Activated B cell treated with CpG ODN at 0.5 μM for 24 hours (primary cell): ENCODE measurements around the gene SLC15A3. TPM values are rescaled to one million over a fixed set of nuclear protein-coding genes. Genes with fewer than 3 reads are reported as not detected.

Experiments used
- ATAC-seq: fragments of 200-7000 bp; cut with Tn5 transposase; one replicate; pipeline ENCODE4 v1.10.0; 2021; ENCODE audit warnings: low read depth, mild to moderate bottlenecking, moderate library complexity
- CTCF ChIA-PET: fragments of 350-600 bp; sonication (Branson Sonifier 250); formaldehyde crosslinking; loops from one replicate; lab custom pipeline; 2021; ENCODE audit warnings: antibody characterized with exemption; lab: Charles Lee
- POLR2A ChIA-PET: fragments of 350-600 bp; sonication (Branson Sonifier 250); formaldehyde crosslinking; loops from one replicate; lab custom pipeline; 2021; ENCODE audit warnings: antibody characterized with exemption; lab: Charles Lee
- DNase-seq: peaks from one replicate; pipeline ENCODE4 v3.0.0; 2022
- H3K27ac Mint-ChIP-seq: one replicate; pipeline ENCODE4 v1.8.0; 2020; ENCODE audit warnings: mixed read lengths
- H3K27me3 Mint-ChIP-seq: one replicate; pipeline ENCODE4 v1.8.0; 2021; ENCODE audit warnings: mixed read lengths
- H3K36me3 Mint-ChIP-seq: one replicate; pipeline ENCODE4 v1.8.0; 2021; ENCODE audit warnings: low read depth, mixed read lengths
- H3K4me1 Mint-ChIP-seq: one replicate; pipeline ENCODE4 v1.8.0; 2021; ENCODE audit warnings: mixed read lengths
- H3K4me3 Mint-ChIP-seq: one replicate; pipeline ENCODE4 v1.8.0; 2020; ENCODE audit warnings: mild to moderate bottlenecking, mixed read lengths
- H3K9me3 Mint-ChIP-seq: one replicate; pipeline ENCODE4 v1.8.0; 2020; ENCODE audit warnings: mixed read lengths
- CTCF ChIP-seq: fragments of 200-600 bp; IDR thresholded peaks from one replicate; pipeline ENCODE4 v1.8.0; 2022; ENCODE audit warnings: antibody characterized with exemption, mild to moderate bottlenecking
- intact Hi-C: fragments of 100-400 bp; cut with micrococcal nuclease; formaldehyde crosslinking; loops from one replicate; pipeline ENCODE4 v1.15.1; 2024
- total RNA-seq: library from RNA; stranded (reverse); gene quantifications from 2 replicates; pipeline ENCODE4 v1.2.3, GENCODE V29; 2022

The SLC15A3 gene
- total RNA-seq, 1 donor from 2014 or later = 76.4 TPM

- intact Hi-C loops = no loop called here
Observed at GRCh38 chr11:60924110-60924905, 27.7 kb downstream of the SLC15A3 start, which contains the start of gene TMEM132A. TSS of gene TMEM132A (plus strand) at chr11:60924460. CDS start at chr11:60924634, 174 bp downstream.

GRCh38 chr11:60923800-60924109, 28.2 kb downstream of the SLC15A3 start:
- POLR2A ChIA-PET = interaction anchor here (0.6 to 3.8 kb wide), 8 partner anchors 8 to 88 kb away, joined by 3 to 20 read pairs (median 7); partner anchors contain the start of genes SLC15A3 and TMEM109
- CTCF ChIA-PET = interaction anchor here (0.6 kb wide), 1 partner anchor 159 kb away, joined by 3 read pairs; no protein-coding TSS in a partner anchor
- no peak overlapping the region for H3K27ac Mint-ChIP-seq

More at GRCh38 chr11:60924110-60924905, 27.7 kb downstream of the SLC15A3 start, which contains the start of gene TMEM132A:
- ChIA-PET POLR2A (interaction anchor here (0.6 to 3.8 kb wide), 8 partner anchors 8 to 87 kb away, joined by 3 to 20 read pairs (median 7); partner anchors contain the start of genes SLC15A3 and TMEM109), CTCF (interaction anchor here (0.6 kb wide), 1 partner anchor 160 kb away, joined by 3 read pairs; no protein-coding TSS in a partner anchor)
- Mint-ChIP-seq H3K36me3 (peaks cover 44% of the 10 kb centered on the region), H3K4me3 (peak within 1 kb of the TSS; percentile 69), H3K27ac (no peak within 1 kb of the TSS), H3K4me1 (peaks cover 33% of the 10 kb centered on the region), H3K27me3 (peaks cover 4% of the 10 kb centered on the region), H3K9me3 (no peaks in the 10 kb centered on the region)
- ATAC-seq = peak; percentile 27
- TF ChIP-seq CTCF = no peak
- no peak for DNase-seq

GRCh38 chr11:60923326-60923725, 28.6 kb downstream of the SLC15A3 start:
- intact Hi-C loops = no loop called here
- ChIA-PET POLR2A (interaction anchor here (0.6 to 3.8 kb wide), 8 partner anchors 8 to 88 kb away, joined by 3 to 20 read pairs (median 7); partner anchors contain the start of genes SLC15A3 and TMEM109), CTCF (interaction anchor here (0.6 to 1.5 kb wide), 2 partner anchors 47 to 159 kb away, joined by 3 read pairs; no protein-coding TSS in a partner anchor)
- H3K9me3 Mint-ChIP-seq = no peaks in the 10 kb centered on the region
- peaks cover 43% of the 10 kb centered on the region for H3K4me1 Mint-ChIP-seq
- DNase-seq = no peak
- TF ChIP-seq CTCF = no peak
- H3K27me3 Mint-ChIP-seq = peaks cover 4% of the 10 kb centered on the region
- H3K4me3 Mint-ChIP-seq = no peak overlapping the region
- no peak overlapping the region for H3K27ac Mint-ChIP-seq
- no peak for ATAC-seq
- peaks cover 46% of the 10 kb centered on the region for H3K36me3 Mint-ChIP-seq

More at GRCh38 chr11:60923800-60924109, 28.2 kb downstream of the SLC15A3 start:
- TF ChIP-seq CTCF = no peak
- ATAC-seq (no peak), DNase-seq (no peak)
- H3K36me3 Mint-ChIP-seq = peaks cover 46% of the 10 kb centered on the region
- intact Hi-C loops = no loop called here
- H3K9me3 Mint-ChIP-seq = no peaks in the 10 kb centered on the region
- peaks cover 39% of the 10 kb centered on the region for H3K4me1 Mint-ChIP-seq
- H3K27me3 Mint-ChIP-seq = peaks cover 4% of the 10 kb centered on the region
- H3K4me3 Mint-ChIP-seq = peak overlapping the region; percentile 59

- H3K36me3 Mint-ChIP-seq = peaks cover 49% of the 10 kb centered on the region
- TF ChIP-seq CTCF = no peak
- ATAC-seq = no peak
- H3K9me3 Mint-ChIP-seq = no peaks in the 10 kb centered on the region
- intact Hi-C loops = no loop called here
- H3K4me1 Mint-ChIP-seq = peaks cover 47% of the 10 kb centered on the region
- no peak overlapping the region for H3K4me3 Mint-ChIP-seq
- CTCF ChIA-PET = interaction anchor here (1.5 kb wide), 1 partner anchor 48 kb away, joined by 3 read pairs; no protein-coding TSS in a partner anchor
- POLR2A ChIA-PET = interaction anchor here (0.6 to 3.8 kb wide), 3 partner anchors 9 to 158 kb away, joined by 5 to 20 read pairs (median 13); partner anchors contain the start of gene TMEM109
- DNase-seq = no peak
- H3K27me3 Mint-ChIP-seq = peaks cover 4% of the 10 kb centered on the region
- no peak overlapping the region for H3K27ac Mint-ChIP-seq
Observed at GRCh38 chr11:60922906-60923305, 29.1 kb downstream of the SLC15A3 start.
